HEK293 (cell line): ENCODE results near the gene MBNL2.

ENCODE experiments used
- CTCF ChIA-PET: fragments of 350-600 bp; formaldehyde crosslinking; extraction: SDS; loops from one replicate; lab custom pipeline; 2021; ENCODE audit warnings: antibody characterized with exemption; lab: Yijun Ruan, JAX
- POLR2A ChIA-PET: fragments of 300-600 bp; formaldehyde crosslinking; extraction: SDS; loops from one replicate; lab custom pipeline; 2020; ENCODE audit warnings: antibody characterized with exemption, inconsistent platforms; lab: Yijun Ruan, JAX
- H3K27ac ChIP-seq: fragments of 200-500 bp; sonication (Bioruptor generic); 2 replicates; pipeline ENCODE4 v1.5.1; 2014; ENCODE audit warnings: low read depth, low read length, control low read depth, inconsistent platforms; ENCODE audit errors: extremely low read depth
- H3K36me3 ChIP-seq, 2 experiments: fragments of 200-500 bp in 1 of 2; sonication (Bioruptor generic) in 1 of 2; 1 replicate in 1 of 2; 2 replicates in 1 of 2; pipeline ENCODE4 v1.5.1; 2014 to 2017; ENCODE audit warnings: inconsistent platforms in 2 of 2, low read length in 2 of 2; ENCODE audit not compliant: control insufficient read depth in 2 of 2, insufficient read depth in 1 of 2
- H3K4me1 ChIP-seq: fragments of 200-500 bp; sonication (Bioruptor generic); 2 replicates; pipeline ENCODE4 v1.5.1; 2014; ENCODE audit warnings: mild to moderate bottlenecking, low read length, inconsistent platforms; ENCODE audit not compliant: control insufficient read depth, insufficient read depth
- H3K4me3 ChIP-seq: 2 replicates; pipeline ENCODE4 v1.5.1; 2011; ENCODE audit warnings: low read depth, mild to moderate bottlenecking, control low read depth, low read length, moderate library complexity
- H3K9me3 ChIP-seq: fragments of 200-500 bp; sonication (Bioruptor generic); 2 replicates; pipeline ENCODE4 v1.5.1; 2014; ENCODE audit warnings: low read depth, low read length, inconsistent platforms; ENCODE audit not compliant: control insufficient read depth, insufficient read depth
- KLF1 ChIP-seq: fragments of 450-650 bp; formaldehyde crosslinking; IDR thresholded peaks from 2 replicates; pipeline ENCODE4 v1.5.1; 2016; ENCODE audit warnings: missing biosample characterization, missing genetic modification characterization
- KLF8 ChIP-seq: fragments of 450-650 bp; formaldehyde crosslinking; IDR thresholded peaks from 2 replicates; pipeline ENCODE4 v1.5.1; 2016; ENCODE audit warnings: missing biosample characterization, missing genetic modification characterization
- REPIN1 ChIP-seq: fragments of 450-650 bp; formaldehyde crosslinking; IDR thresholded peaks from 2 replicates; pipeline ENCODE4 v1.5.1; 2017; ENCODE audit warnings: missing biosample characterization, missing genetic modification characterization, low read depth
- ZBTB1 ChIP-seq: fragments of 450-650 bp; formaldehyde crosslinking; IDR thresholded peaks from 2 replicates; pipeline ENCODE4 v1.5.1; 2016; ENCODE audit warnings: missing biosample characterization, missing genetic modification characterization
- ZBTB44 ChIP-seq: fragments of 450-650 bp; IDR thresholded peaks from 2 replicates; pipeline ENCODE4 v1.5.1; 2018; ENCODE audit warnings: missing biosample characterization, mild to moderate bottlenecking, missing genetic modification characterization
- ZBTB6 ChIP-seq: fragments of 450-650 bp; formaldehyde crosslinking; IDR thresholded peaks from 2 replicates; pipeline ENCODE4 v1.5.1; 2017; ENCODE audit warnings: missing biosample characterization, missing genetic modification characterization
- ZBTB7A ChIP-seq: fragments of 450-650 bp; formaldehyde crosslinking; IDR thresholded peaks from 2 replicates; pipeline ENCODE4 v1.5.1; 2016; ENCODE audit warnings: low read depth, missing biosample characterization, missing genetic modification characterization
- ZEB2 ChIP-seq: fragments of 450-650 bp; formaldehyde crosslinking; IDR thresholded peaks from 2 replicates; pipeline ENCODE4 v1.5.1; 2016; ENCODE audit warnings: missing biosample characterization, missing genetic modification characterization
- ZFHX2 ChIP-seq: fragments of 450-650 bp; formaldehyde crosslinking; conservative IDR thresholded peaks from 2 replicates; pipeline ENCODE4 v1.5.1; 2016; ENCODE audit warnings: missing biosample characterization, missing genetic modification characterization
- ZFP41 ChIP-seq: fragments of 450-650 bp; formaldehyde crosslinking; IDR thresholded peaks from 2 replicates; pipeline ENCODE4 v1.5.1; 2016; ENCODE audit warnings: missing biosample characterization, missing genetic modification characterization, borderline replicate concordance
- ZNF214 ChIP-seq: fragments of 450-650 bp; formaldehyde crosslinking; IDR thresholded peaks from 2 replicates; pipeline ENCODE4 v1.5.1; 2017; ENCODE audit warnings: missing biosample characterization, mild to moderate bottlenecking, missing genetic modification characterization, borderline replicate concordance
- ZNF239 ChIP-seq: fragments of 450-650 bp; formaldehyde crosslinking; IDR thresholded peaks from 2 replicates; pipeline ENCODE4 v1.5.1; 2016; ENCODE audit warnings: missing biosample characterization, missing genetic modification characterization
- ZNF274 ChIP-seq, 2 experiments: fragments of 200-500 bp in 1 of 2; fragments of 450-650 bp in 1 of 2; sonication (Bioruptor generic) in 1 of 2; formaldehyde crosslinking in 1 of 2; IDR thresholded peaks; 2 replicates each; pipeline versions ENCODE4 v1.5.1 to v1.6.1; 2014 to 2016; ENCODE audit warnings: borderline replicate concordance in 1 of 2, inconsistent platforms in 1 of 2, low read length in 1 of 2, missing biosample characterization in 1 of 2, missing genetic modification characterization in 1 of 2
- ZNF398 ChIP-seq: fragments of 450-650 bp; formaldehyde crosslinking; IDR thresholded peaks from 2 replicates; pipeline ENCODE4 v1.5.1; 2017; ENCODE audit warnings: missing biosample characterization, missing genetic modification characterization
- ZNF426 ChIP-seq: fragments of 450-650 bp; formaldehyde crosslinking; IDR thresholded peaks from 2 replicates; pipeline ENCODE4 v1.5.1; 2017; ENCODE audit warnings: missing biosample characterization, missing genetic modification characterization, mild to moderate bottlenecking, inconsistent platforms, moderate library complexity
- ZNF433 ChIP-seq: fragments of 450-650 bp; formaldehyde crosslinking; IDR thresholded peaks from 2 replicates; pipeline ENCODE4 v1.5.1; 2016; ENCODE audit warnings: missing biosample characterization, missing genetic modification characterization, low read depth
- ZNF514 ChIP-seq: fragments of 450-650 bp; formaldehyde crosslinking; IDR thresholded peaks from 2 replicates; pipeline ENCODE4 v1.5.1; 2016; ENCODE audit warnings: missing biosample characterization, missing genetic modification characterization
- ZNF560 ChIP-seq: fragments of 450-650 bp; formaldehyde crosslinking; IDR thresholded peaks from 2 replicates; pipeline ENCODE4 v1.5.1; 2017; ENCODE audit warnings: missing biosample characterization, missing genetic modification characterization, borderline replicate concordance
- ZNF626 ChIP-seq: fragments of 450-650 bp; sonication (Bioruptor Pico); formaldehyde crosslinking; IDR thresholded peaks from 2 replicates; pipeline ENCODE4 v1.5.1; 2018; ENCODE audit warnings: missing biosample characterization, missing genetic modification characterization, inconsistent platforms
- ZNF639 ChIP-seq: fragments of 450-650 bp; formaldehyde crosslinking; IDR thresholded peaks from 2 replicates; pipeline ENCODE4 v1.5.1; 2016; ENCODE audit warnings: missing biosample characterization, missing genetic modification characterization
- ZNF645 ChIP-seq: fragments of 450-650 bp; formaldehyde crosslinking; IDR thresholded peaks from 2 replicates; pipeline ENCODE4; 2016; ENCODE audit warnings: missing biosample characterization, missing genetic modification characterization
- ZNF792 ChIP-seq: fragments of 450-650 bp; formaldehyde crosslinking; IDR thresholded peaks from 2 replicates; pipeline ENCODE4 v1.5.1; 2016; ENCODE audit warnings: missing biosample characterization, missing genetic modification characterization
- TF ChIP-seq, protein P1 (sequence below): fragments of 450-650 bp; formaldehyde crosslinking; IDR thresholded peaks from 2 replicates; pipeline ENCODE4 v1.5.1; 2016; ENCODE audit warnings: missing biosample characterization, missing genetic modification characterization

The MBNL2 gene

DNA sequence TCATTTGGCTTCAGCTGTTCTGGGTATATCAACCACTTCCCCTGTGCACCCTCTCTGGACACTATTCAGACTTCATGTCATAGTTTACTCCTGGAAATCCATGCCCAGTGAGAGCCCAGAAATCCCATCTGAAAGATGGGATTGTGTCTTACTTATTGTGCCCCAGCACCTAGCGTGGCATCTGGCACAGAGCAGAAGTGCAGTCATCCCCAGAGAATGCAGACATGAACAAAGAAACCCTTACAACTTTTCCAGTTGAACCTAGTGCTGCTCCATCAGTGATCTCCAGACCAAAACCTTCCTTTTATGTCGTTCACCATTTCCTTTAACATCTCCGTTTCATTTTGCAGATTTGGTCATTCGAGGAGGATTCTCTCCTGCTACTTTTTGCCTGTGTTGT, 60.6 kb downstream of the MBNL2 start:
- TF ChIP-seq ZFP41 (tag by site-specific recombination) (no peak), ZNF274 (IDR thresholded peaks at IDR 0.05; ENCODE audit: low read length) (no peak), ZNF274 (tag by site-specific recombination; IDR thresholded peaks at IDR 0.05; ENCODE audit: borderline replicate concordance) (no peak), ZNF792 (no peak), ZBTB44 (tag by site-specific recombination) (no peak), ZNF645 (tag by site-specific recombination) (no peak), ZBTB7A (tag by site-specific recombination) (no peak), ZNF626 (tag by site-specific recombination) (no peak), ZEB2 (tag by site-specific recombination) (no peak), ZNF214 (tag by site-specific recombination) (no peak), ZBTB1 (tag by site-specific recombination) (no peak), REPIN1 (tag by site-specific recombination) (no peak), ZNF239 (tag by site-specific recombination) (no peak), ZNF560 (no peak), KLF8 (no peak), ZNF426 (tag by site-specific recombination) (no peak), KLF1 (no peak), ZNF514 (no peak)
- TF ChIP-seq, protein P1, sequence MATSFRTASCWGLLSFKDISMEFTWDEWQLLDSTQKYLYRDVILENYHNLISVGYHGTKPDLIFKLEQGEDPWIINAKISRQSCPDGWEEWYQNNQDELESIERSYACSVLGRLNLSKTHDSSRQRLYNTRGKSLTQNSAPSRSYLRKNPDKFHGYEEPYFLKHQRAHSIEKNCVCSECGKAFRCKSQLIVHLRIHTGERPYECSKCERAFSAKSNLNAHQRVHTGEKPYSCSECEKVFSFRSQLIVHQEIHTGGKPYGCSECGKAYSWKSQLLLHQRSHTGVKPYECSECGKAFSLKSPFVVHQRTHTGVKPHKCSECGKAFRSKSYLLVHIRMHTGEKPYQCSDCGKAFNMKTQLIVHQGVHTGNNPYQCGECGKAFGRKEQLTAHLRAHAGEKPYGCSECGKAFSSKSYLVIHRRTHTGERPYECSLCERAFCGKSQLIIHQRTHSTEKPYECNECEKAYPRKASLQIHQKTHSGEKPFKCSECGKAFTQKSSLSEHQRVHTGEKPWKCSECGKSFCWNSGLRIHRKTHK (tag by site-specific recombination), result no peak
- peaks cover 11% of the 10 kb centered on the region for H3K4me1 ChIP-seq

DNA sequence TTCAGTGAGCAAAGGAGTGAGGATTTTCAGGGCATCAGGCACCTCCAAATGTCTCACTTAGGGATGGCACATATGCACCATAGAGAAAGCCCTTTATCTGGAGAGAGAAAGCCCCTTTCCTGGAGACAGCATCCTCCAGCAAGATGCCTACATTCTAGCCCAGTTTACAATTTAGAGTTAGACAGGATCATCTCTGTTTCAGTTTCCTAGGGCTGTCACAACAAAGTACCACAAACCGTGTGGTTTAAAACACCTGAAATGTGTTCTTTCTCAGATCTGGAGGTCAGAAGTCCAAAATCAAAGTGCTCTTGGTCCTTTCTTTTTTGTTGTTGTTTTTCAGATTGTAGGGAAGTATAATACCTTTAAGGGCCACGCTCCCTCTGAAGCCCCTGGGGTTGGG, 61.8 kb downstream of the MBNL2 start:
- Histone ChIP-seq H3K4me1 (peaks cover 11% of the 10 kb centered on the region), H3K4me3 (no peak overlapping the region), H3K9me3 (no peaks in the 10 kb centered on the region), H3K27ac (no peak overlapping the region), H3K36me3 (no peaks in the 10 kb centered on the region)
- TF ChIP-seq ZNF433 (tag by site-specific recombination) (no peak), ZFHX2 (tag by site-specific recombination) (no peak), ZBTB6 (tag by site-specific recombination) (no peak), ZNF639 (tag by site-specific recombination) (no peak), ZNF398 (tag by site-specific recombination) (no peak)
- POLR2A ChIA-PET, result no interaction called here
- CTCF ChIA-PET, result no interaction called here

More for the DNA sequence above, 60.6 kb downstream of the MBNL2 start:
- no peak overlapping the region for H3K27ac ChIP-seq
- POLR2A ChIA-PET, result no interaction called here
- CTCF ChIA-PET, result interaction anchor here (0.6 kb wide), 1 partner anchor 10 kb away, joined by 4 read pairs; no protein-coding TSS in a partner anchor
- H3K9me3 ChIP-seq, result no peaks in the 10 kb centered on the region
- H3K36me3 ChIP-seq, result no peaks in the 10 kb centered on the region
- H3K4me3 ChIP-seq, result no peak overlapping the region
